Purkinje cell (primary cell): ENCODE measurements around the gene KRTAP13-4. TPM values are rescaled to one million over a fixed set of nuclear protein-coding genes. Genes with fewer than 3 reads are reported as not detected.

Experiments used
- polyA plus RNA-seq: library from polyadenylated mRNA; unstranded; fragments of >200 nt; fragmentation: Nextera tagmentation; gene quantifications from 2 replicates; pipeline ENCODE4 v1.2.1, GENCODE V29; 2014

KRTAP13-4 gene, protein sequence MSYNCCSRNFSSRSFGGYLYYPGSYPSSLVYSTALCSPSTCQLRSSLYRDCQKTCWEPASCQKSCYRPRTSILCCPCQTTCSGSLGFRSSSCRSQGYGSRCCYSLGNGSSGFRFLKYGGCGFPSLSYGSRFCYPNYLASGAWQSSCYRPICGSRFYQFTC
- polyA plus RNA-seq, result not detected in 2 replicates

DNA sequence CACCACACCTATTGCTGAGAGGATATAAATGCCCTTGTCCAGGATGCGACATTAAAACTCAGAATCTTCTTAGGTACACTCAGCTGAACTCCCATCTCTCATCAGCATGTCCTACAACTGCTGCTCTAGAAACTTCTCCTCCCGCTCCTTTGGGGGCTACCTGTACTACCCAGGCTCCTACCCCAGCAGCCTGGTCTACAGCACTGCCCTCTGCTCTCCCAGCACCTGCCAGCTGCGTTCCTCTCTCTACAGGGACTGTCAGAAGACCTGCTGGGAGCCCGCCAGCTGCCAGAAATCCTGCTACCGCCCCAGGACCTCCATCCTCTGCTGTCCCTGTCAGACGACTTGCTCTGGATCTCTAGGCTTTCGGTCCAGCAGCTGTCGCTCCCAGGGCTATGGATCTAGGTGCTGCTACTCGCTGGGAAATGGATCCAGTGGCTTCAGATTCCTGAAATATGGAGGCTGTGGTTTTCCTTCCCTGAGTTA is at the start of gene KRTAP13-4:
Gene KRTAP13-4, plus strand, starts transcription at position 51 of the 486 bp plus-strand sequence. Its CDS starts 56 bp downstream, at position 107.

DNA sequence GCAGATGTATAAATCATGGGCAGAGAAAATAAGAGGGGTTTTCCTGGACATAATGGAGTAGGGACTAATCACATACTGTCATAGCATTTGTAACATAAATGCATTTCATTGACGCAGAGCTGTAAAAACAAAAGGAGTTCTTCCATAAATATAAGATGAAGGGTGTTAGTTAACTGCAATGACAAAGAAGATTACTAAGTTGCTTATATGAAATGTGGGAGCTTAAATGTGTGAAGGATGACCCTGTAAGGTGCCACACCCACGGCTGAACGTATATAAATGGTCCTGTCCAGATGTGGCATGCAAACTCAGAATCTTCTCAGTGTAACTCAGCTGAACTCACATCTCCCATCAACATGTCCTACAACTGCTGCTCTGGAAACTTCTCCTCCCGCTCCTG is 34.3 kb upstream of the KRTAP13-4 start, which contains the start of gene KRTAP13-1:
Gene KRTAP13-1, plus strand, starts transcription at position 301 of the 400 bp plus-strand sequence. Its CDS starts 56 bp downstream, at position 357.

DNA sequence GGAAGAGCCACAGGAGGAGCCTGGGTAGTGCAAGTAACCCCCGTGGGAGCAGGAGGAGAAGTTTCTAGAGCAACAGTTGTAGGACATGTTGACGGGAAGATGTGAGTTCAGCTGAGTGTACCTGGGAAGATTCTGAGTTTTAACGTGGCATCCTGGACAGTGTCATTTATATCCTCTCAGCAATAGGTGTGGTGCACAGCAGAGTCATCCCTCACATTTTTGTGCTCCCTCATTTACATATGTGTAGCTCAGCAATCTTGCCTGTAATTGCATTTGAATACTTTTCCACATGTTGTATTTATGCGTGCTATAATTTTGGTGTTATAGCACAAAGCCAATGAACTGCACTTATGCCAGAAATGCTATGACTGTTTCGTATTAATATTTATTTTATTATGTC is 4.2 kb upstream of the KRTAP13-4 start, which contains the start of gene KRTAP13-3:
Gene KRTAP13-3, minus strand, starts transcription at position 101 of the 400 bp plus-strand sequence. Its CDS starts 14 bp downstream, at position 87.

DNA sequence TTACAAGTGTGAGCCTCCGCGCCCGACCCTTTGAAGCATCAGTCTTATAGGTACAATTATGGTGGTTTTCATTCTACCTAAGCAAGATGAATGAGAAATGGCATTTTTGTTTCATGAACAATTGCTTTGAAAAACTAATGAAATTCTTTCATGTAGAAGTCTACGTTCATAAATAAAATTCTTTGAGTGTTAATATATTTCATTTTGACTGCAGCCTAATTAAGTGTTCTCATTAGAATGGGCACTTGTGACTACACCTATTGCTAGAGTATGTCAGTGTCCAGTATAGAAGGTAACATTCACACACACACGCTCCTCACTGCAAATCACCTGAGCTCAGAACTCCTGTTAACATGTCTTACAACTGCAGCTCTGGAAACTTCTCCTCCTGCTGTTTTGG is 10.0 kb downstream of the KRTAP13-4 start, which contains the start of gene KRTAP15-1:
Gene KRTAP15-1, plus strand, starts transcription at position 301 of the 400 bp plus-strand sequence. Its CDS starts 53 bp downstream, at position 354.

DNA sequence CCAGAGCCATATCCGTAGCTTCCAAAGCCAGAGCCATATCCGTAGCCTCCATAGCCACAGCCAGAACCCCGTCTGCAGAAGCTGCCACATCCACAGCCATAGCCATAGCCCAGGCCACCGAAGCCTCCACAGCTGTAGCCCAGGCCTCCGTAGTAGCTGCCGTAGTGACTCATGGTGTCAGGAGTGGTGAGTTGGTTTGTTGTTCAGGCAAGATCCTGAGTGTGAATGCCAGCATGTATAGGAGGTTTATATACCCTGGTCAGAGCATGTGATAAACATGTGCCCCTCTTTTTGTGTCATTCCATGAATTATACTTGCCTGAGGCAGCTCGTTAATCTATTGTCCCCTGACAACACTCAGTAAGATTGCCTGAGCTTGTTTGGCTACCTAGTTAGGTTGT is 50.1 kb downstream of the KRTAP13-4 start, which contains the start of gene KRTAP19-1:
Gene KRTAP19-1, minus strand, starts transcription at position 223 of the 400 bp plus-strand sequence. Its CDS starts 50 bp downstream, at position 173.

Other genes with a start within 250 kb of the KRTAP13-4 start
- gene CLDN8, start 214.1 kb upstream of the KRTAP13-4 start, polyA plus RNA-seq, result not detected in 2 replicates
- gene KRTAP24-1, start 147.3 kb upstream of the KRTAP13-4 start, polyA plus RNA-seq, result not detected in 2 replicates
- not detected in 2 replicates for gene KRTAP25-1, start 140.7 kb upstream of the KRTAP13-4 start, polyA plus RNA-seq
- not detected in 2 replicates for gene KRTAP26-1, start 109.9 kb upstream of the KRTAP13-4 start, polyA plus RNA-seq
- gene KRTAP27-1, start 92.5 kb upstream of the KRTAP13-4 start, polyA plus RNA-seq, result not detected in 2 replicates
- gene KRTAP23-1, start 81.6 kb upstream of the KRTAP13-4 start, polyA plus RNA-seq, result not detected in 2 replicates
- gene KRTAP13-2, start 57.9 kb upstream of the KRTAP13-4 start, polyA plus RNA-seq, result not detected in 2 replicates
- gene KRTAP13-1, start 34.2 kb upstream of the KRTAP13-4 start, polyA plus RNA-seq, result not detected in 2 replicates
- gene KRTAP13-3, start 4.3 kb upstream of the KRTAP13-4 start, polyA plus RNA-seq, result not detected in 2 replicates
- not detected in 2 replicates for gene KRTAP15-1, start 10.1 kb downstream of the KRTAP13-4 start, polyA plus RNA-seq
- gene KRTAP19-1, start 50.1 kb downstream of the KRTAP13-4 start, polyA plus RNA-seq, result not detected in 2 replicates
- not detected in 2 replicates for gene KRTAP19-2, start 57.2 kb downstream of the KRTAP13-4 start, polyA plus RNA-seq
- not detected in 2 replicates for gene KRTAP19-3, start 61.8 kb downstream of the KRTAP13-4 start, polyA plus RNA-seq
- not detected in 2 replicates for gene KRTAP19-4, start 66.9 kb downstream of the KRTAP13-4 start, polyA plus RNA-seq
- gene KRTAP19-5, start 71.9 kb downstream of the KRTAP13-4 start, polyA plus RNA-seq, result not detected in 2 replicates
- not detected in 2 replicates for gene KRTAP19-6, start 111.6 kb downstream of the KRTAP13-4 start, polyA plus RNA-seq
- gene KRTAP19-7, start 131.1 kb downstream of the KRTAP13-4 start, polyA plus RNA-seq, result not detected in 2 replicates
- not detected in 2 replicates for gene KRTAP22-2, start 160.2 kb downstream of the KRTAP13-4 start, polyA plus RNA-seq
- not detected in 2 replicates for gene KRTAP6-3, start 162.2 kb downstream of the KRTAP13-4 start, polyA plus RNA-seq
- gene KRTAP6-2, start 168.7 kb downstream of the KRTAP13-4 start, polyA plus RNA-seq, result not detected in 2 replicates
- gene KRTAP22-1, start 170.9 kb downstream of the KRTAP13-4 start, polyA plus RNA-seq, result not detected in 2 replicates
- not detected in 2 replicates for gene KRTAP6-1, start 183.7 kb downstream of the KRTAP13-4 start, polyA plus RNA-seq
- gene KRTAP20-1, start 186.2 kb downstream of the KRTAP13-4 start, polyA plus RNA-seq, result not detected in 2 replicates
- not detected in 2 replicates for gene KRTAP20-4, start 190.4 kb downstream of the KRTAP13-4 start, polyA plus RNA-seq
- gene KRTAP20-2, start 205.0 kb downstream of the KRTAP13-4 start, polyA plus RNA-seq, result not detected in 2 replicates
- not detected in 2 replicates for gene KRTAP20-3, start 212.6 kb downstream of the KRTAP13-4 start, polyA plus RNA-seq